Endodermal cell (in vitro differentiated cells): Measurements from ENCODE around the gene KITLG. TPM values are rescaled to one million over a fixed set of nuclear protein-coding genes. Genes with fewer than 3 reads are reported as not detected.
"Not testable (repeated sequence)": the region's sequence is repeated elsewhere in the genome, so short reads cannot be mapped to it uniquely, and the experiment has no call there.

Experiments used
- DNase-seq: peaks from one replicate; pipeline ENCODE4 v3.0.0-alpha.2; 2017
- H3K27ac ChIP-seq: 2 replicates; pipeline ENCODE4 v1.5.1; 2013; ENCODE audit warnings: mild to moderate bottlenecking, low read depth, low read length, moderate library complexity
- H3K27me3 ChIP-seq: 2 replicates; pipeline ENCODE4 v1.6.1; 2013; ENCODE audit warnings: mild to moderate bottlenecking, low read length, moderate library complexity; ENCODE audit not compliant: insufficient read depth, control insufficient read depth, poor library complexity, severe bottlenecking
- H3K36me3 ChIP-seq: 2 replicates; pipeline ENCODE4 v1.7.0; 2013; ENCODE audit warnings: mild to moderate bottlenecking, low read length, moderate library complexity; ENCODE audit not compliant: control insufficient read depth, insufficient read depth
- H3K4me1 ChIP-seq: one replicate; pipeline ENCODE4 v1.7.0; 2013; ENCODE audit warnings: low read length; ENCODE audit not compliant: control insufficient read depth, insufficient read depth
- H3K4me3 ChIP-seq: 2 replicates; pipeline ENCODE4 v1.5.1; 2013; ENCODE audit warnings: mild to moderate bottlenecking, low read length, moderate library complexity
- H3K9ac ChIP-seq: 2 replicates; pipeline ENCODE4 v1.6.1; 2013; ENCODE audit warnings: mild to moderate bottlenecking, low read length, moderate library complexity; ENCODE audit not compliant: poor library complexity, severe bottlenecking; ENCODE audit errors: extremely low read depth
- H3K9me3 ChIP-seq: 2 replicates; pipeline ENCODE4 v1.6.1; 2013; ENCODE audit warnings: mild to moderate bottlenecking, low read length, moderate library complexity; ENCODE audit not compliant: control insufficient read depth
- H3K27ac Mint-ChIP-seq: 2 replicates; pipeline ENCODE4 v1.8.0; 2020; ENCODE audit warnings: mixed read lengths
- H3K27me3 Mint-ChIP-seq: 2 replicates; pipeline ENCODE4 v1.8.0; 2021; ENCODE audit warnings: mild to moderate bottlenecking, mixed read lengths; ENCODE audit not compliant: insufficient read depth
- H3K36me3 Mint-ChIP-seq: 2 replicates; pipeline ENCODE4 v1.8.0; 2020; ENCODE audit warnings: low read depth, mixed read lengths
- H3K4me1 Mint-ChIP-seq: 2 replicates; pipeline ENCODE4 v1.8.0; 2020; ENCODE audit warnings: mixed read lengths
- H3K4me3 Mint-ChIP-seq: 2 replicates; pipeline ENCODE4 v1.8.0; 2020; ENCODE audit warnings: mild to moderate bottlenecking, moderate library complexity, mixed read lengths
- H3K9me3 Mint-ChIP-seq: 2 replicates; pipeline ENCODE4 v1.8.0; 2020; ENCODE audit warnings: mild to moderate bottlenecking, mixed read lengths
- CTCF ChIP-seq: fragments of 200-600 bp; sonication (generic); conservative IDR thresholded peaks from 2 replicates; pipeline ENCODE4 v1.5.0; 2021; ENCODE audit warnings: antibody characterized with exemption, mild to moderate bottlenecking
- WGBS, 2 experiments: methylation state at CpG; one replicate each; pipeline versions ENCODE4 v1.1.5 to v1.1.7; 2013; ENCODE audit warnings: missing lambda C conversion rate in 2 of 2, mixed read lengths in 1 of 2; ENCODE audit not compliant: insufficient coverage in 1 of 2, insufficient read length in 1 of 2; 5-methylcytosine and 5-hydroxymethylcytosine counted together
- long read RNA-seq, 4 experiments: library from polyadenylated mRNA in 2 of 4; library from RNA in 1 of 4; library from capped mRNA in 1 of 4; stranded (forward) in 3 of 4; unstranded in 1 of 4; transcript quantifications; one replicate each; pipeline ENCODE4 v2.0.0, GENCODE V29; 2020 to 2021; ENCODE audit warnings: inconsistent platforms in 1 of 4
- polyA plus RNA-seq, 2 experiments: library from polyadenylated mRNA; stranded (reverse); fragments of 50-300 nt; gene quantifications; one replicate each; pipeline ENCODE4 v1.2.3, GENCODE V29; 2013
- total RNA-seq, 2 donors: library from RNA; stranded (reverse); fragmentation: NEBNext Ultra II Directional in 1 of 2; extraction: Animal tissue kit (Norgen Biotek cat#: 25700) in 1 of 2; gene quantifications; 2 replicates in 1 of 2; 3 replicates in 1 of 2; pipeline ENCODE4 v1.2.1, GENCODE V29; 2021

The KITLG gene
- total RNA-seq, result 10 to 100 TPM in 1 of 2 donors, 1 to 10 TPM in 1; 7.0 to 14.3 TPM
- 15.7 TPM for polyA plus RNA-seq (2013, experiment 1 of 2)
- polyA plus RNA-seq (2013, experiment 2 of 2), result 13.4 TPM
- long read RNA-seq, experiment 1, full-length matches to known transcripts, result 1 of 7 reads
- long read RNA-seq, experiment 1, partial matches to known transcripts, result 0 of 7 reads
- long read RNA-seq, experiment 1, other reads (novel, unspliced or antisense), result 6 of 7 reads
- long read RNA-seq, experiment 2, full-length matches to known transcripts, result 1 of 3 reads
- long read RNA-seq, experiment 2, partial matches to known transcripts, result 0 of 3 reads
- long read RNA-seq, experiment 2, other reads (novel, unspliced or antisense), result 2 of 3 reads
- long read RNA-seq, experiment 3, full-length matches to known transcripts, result 43 of 51 reads
- long read RNA-seq, experiment 3, partial matches to known transcripts, result 1 of 51 reads
- long read RNA-seq, experiment 3, other reads (novel, unspliced or antisense), result 7 of 51 reads
- long read RNA-seq, experiment 4, result 0 reads

- peak within 1 kb of the TSS; percentile 38 for H3K9ac ChIP-seq
- Mint-ChIP-seq H3K4me1 (peaks cover 26% of the 10 kb centered on the region), H3K27me3 (peaks cover 51% of the 10 kb centered on the region), H3K27ac (peak within 1 kb of the TSS; percentile 39), H3K36me3 (peaks cover 2% of the 10 kb centered on the region), H3K4me3 (peak within 1 kb of the TSS; percentile 84), H3K9me3 (peaks cover 6% of the 10 kb centered on the region)
- H3K9me3 ChIP-seq, result peaks cover 7% of the 10 kb centered on the region
- peaks cover 61% of the 10 kb centered on the region for H3K27me3 ChIP-seq
- H3K4me1 ChIP-seq, result peaks cover 5% of the 10 kb centered on the region
- H3K27ac ChIP-seq, result no peak within 1 kb of the TSS
- peak within 1 kb of the TSS; percentile 81 for H3K4me3 ChIP-seq
- no peaks in the 10 kb centered on the region for H3K36me3 ChIP-seq
- DNase-seq, result peak; percentile 97
- TF ChIP-seq CTCF, result peak; percentile 34
- 0% methylated on average over 26 to 73 of the region's 73 CpGs for WGBS, 2 experiments
These were observed at the start of gene KITLG for GRCh38 chr12:88580051-88580871. Gene KITLG (minus strand): TSS chr12:88580471. CDS start chr12:88580278, 193 bp downstream.

- Mint-ChIP-seq H3K9me3 (no peaks in the 10 kb centered on the region), H3K27ac (no peak overlapping the region), H3K4me3 (no peak overlapping the region), H3K4me1 (no peaks in the 10 kb centered on the region), H3K27me3 (no peaks in the 10 kb centered on the region), H3K36me3 (no peaks in the 10 kb centered on the region)
- Histone ChIP-seq H3K9me3 (no peaks in the 10 kb centered on the region), H3K9ac (no peak overlapping the region), H3K4me1 (no peaks in the 10 kb centered on the region), H3K4me3 (no peak overlapping the region), H3K36me3 (no peaks in the 10 kb centered on the region), H3K27ac (no peak overlapping the region), H3K27me3 (no peaks in the 10 kb centered on the region)
- no peak for TF ChIP-seq CTCF
- no peak for DNase-seq
- WGBS, 2 experiments, result 83 to 86% methylated on average over 1 to 2 of the region's 2 CpGs
These were observed 48.7 kb upstream of the KITLG start for GRCh38 chr12:88628856-88629509.

- H3K27ac Mint-ChIP-seq, H3K4me3 Mint-ChIP-seq, H3K27ac ChIP-seq, H3K9me3 ChIP-seq, H3K27me3 Mint-ChIP-seq, H3K9me3 Mint-ChIP-seq, H3K4me1 ChIP-seq, H3K36me3 Mint-ChIP-seq, H3K27me3 ChIP-seq, DNase-seq, H3K9ac ChIP-seq, H3K4me1 Mint-ChIP-seq, H3K4me3 ChIP-seq, H3K36me3 ChIP-seq: not testable (repeated sequence)
- WGBS, 2 experiments, result no CpG with 5 or more reads among the region's 1 CpG
These were observed 47.8 kb upstream of the KITLG start for GRCh38 chr12:88628035-88628434.
